ENCODE results near the gene NEK2. TPM values are rescaled to one million over a fixed set of nuclear protein-coding genes. Genes with fewer than 3 reads are reported as not detected.

NEK2 gene
- total RNA-seq, 1 experiment from 2014 or later: 42.1 TPM

Other genes starting within 250 kb of the NEK2 start
- gene RD3, start 183.5 kb downstream of the NEK2 start, total RNA-seq (2014; rRNA removed; shearing (Covaris generic); ENCODE audit: low replicate concordance): not detected in 2 replicates
- gene SLC30A1, start 96.5 kb downstream of the NEK2 start, total RNA-seq (2014; rRNA removed; shearing (Covaris generic); ENCODE audit: low replicate concordance): 45.2 and 54.0 TPM in 2 replicates
- 17.9 and 27.2 TPM in 2 replicates for gene LPGAT1, start 155.1 kb upstream of the NEK2 start, total RNA-seq (2014; rRNA removed; shearing (Covaris generic); ENCODE audit: low replicate concordance)